ENCODE data around the gene GNG13.

Gene GNG13

GRCh38 chr16:751152-752006 lies 49.2 kb downstream of the GNG13 start:
- no peak overlapping the region for H3K4me3 ChIP-seq (replicated peaks in 1 of 2; ENCODE audit: low read depth in 2 of 2, low read length in 2 of 2)
- no peak for DNase-seq (ENCODE audit: low read depth in 2 of 2)
- no peak for TF ChIP-seq CTCF (IDR thresholded peaks at IDR 0.05; ENCODE audit: low read depth, low read length)

GRCh38 chr16:750485-750884 lies 50.0 kb downstream of the GNG13 start:
- DNase-seq (ENCODE audit: low read depth in 2 of 2): no peak
- H3K4me3 ChIP-seq (replicated peaks in 1 of 2; ENCODE audit: low read depth in 2 of 2, low read length in 2 of 2): no peak overlapping the region
- no peak for TF ChIP-seq CTCF (IDR thresholded peaks at IDR 0.05; ENCODE audit: low read depth, low read length)

GRCh38 chr16:749010-749409 lies 51.5 kb downstream of the GNG13 start:
- DNase-seq (ENCODE audit: low read depth in 2 of 2): peak; percentile 84 to 85
- TF ChIP-seq CTCF (IDR thresholded peaks at IDR 0.05; ENCODE audit: low read depth, low read length): no peak

More at GRCh38 chr16:749010-749409, 51.5 kb downstream of the GNG13 start:
- H3K4me3 ChIP-seq (replicated peaks in 1 of 2; ENCODE audit: low read depth in 2 of 2, low read length in 2 of 2): no peak overlapping the region
